COR-L47 (cell line): ENCODE measurements around the gene TFR2.
A peak's percentile ranks its signal among the peaks of the same experiment; 100 is the strongest.

Experiments used
- DNase-seq: peaks from one replicate; lab custom pipeline; 2025; lab: John Stamatoyannopoulos, UW

The TFR2 gene

GRCh38 chr7:100586266-100587025 lies 54.9 kb downstream of the TFR2 start, which contains the start of gene FBXO24:
Gene FBXO24 (plus strand): TSS chr7:100586328. CDS start chr7:100586626, 298 bp downstream.
- peak; percentile 99 for DNase-seq

- DNase-seq: peak; percentile 23
Observed at GRCh38 chr7:100585511-100586265, 55.7 kb downstream of the TFR2 start, which contains the start of gene LRCH4. Gene LRCH4 (minus strand): TSS chr7:100586129. CDS start chr7:100586100, 29 bp downstream.

DNA sequence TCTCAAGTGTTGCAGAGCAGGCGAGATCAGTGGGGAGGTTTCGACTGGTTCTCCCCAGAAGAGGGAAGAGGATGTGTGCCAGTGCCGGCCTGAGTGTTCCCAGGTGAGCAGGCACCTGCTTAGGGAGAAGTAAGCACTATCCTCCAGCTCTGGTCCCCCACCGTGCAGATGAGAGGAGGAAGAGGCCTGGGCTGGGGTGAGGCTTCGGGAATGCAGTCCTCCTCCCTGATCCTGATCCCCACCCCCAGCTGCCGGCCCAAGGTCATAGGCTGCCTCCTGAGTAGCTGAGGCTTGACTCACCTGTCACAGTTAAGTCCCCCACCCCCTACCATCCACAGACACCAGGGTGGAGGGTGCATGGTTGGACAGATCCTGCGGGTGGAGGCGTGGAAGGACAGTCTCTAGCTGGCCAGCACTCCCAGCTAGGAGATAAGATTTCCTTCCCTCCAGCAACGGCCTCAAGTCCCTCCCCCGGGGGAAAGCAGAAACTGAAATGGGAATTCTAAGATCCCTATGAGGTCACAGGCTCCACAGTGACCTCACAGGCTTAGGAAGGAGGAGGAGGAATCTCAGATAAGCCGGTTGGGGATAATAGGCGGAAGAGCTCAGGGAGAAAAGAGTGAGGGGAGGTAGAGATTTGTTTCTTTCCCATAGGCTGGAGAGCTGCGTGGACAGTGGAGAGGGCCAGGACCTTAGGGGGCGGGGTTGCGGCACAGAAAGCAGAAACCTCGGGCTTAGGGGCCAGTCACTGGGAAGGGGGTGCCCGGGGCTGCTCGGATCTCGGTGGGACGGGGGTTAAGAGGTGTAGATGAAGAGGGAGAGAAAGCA lies 56.5 kb downstream of the TFR2 start:
- DNase-seq: no peak

DNA sequence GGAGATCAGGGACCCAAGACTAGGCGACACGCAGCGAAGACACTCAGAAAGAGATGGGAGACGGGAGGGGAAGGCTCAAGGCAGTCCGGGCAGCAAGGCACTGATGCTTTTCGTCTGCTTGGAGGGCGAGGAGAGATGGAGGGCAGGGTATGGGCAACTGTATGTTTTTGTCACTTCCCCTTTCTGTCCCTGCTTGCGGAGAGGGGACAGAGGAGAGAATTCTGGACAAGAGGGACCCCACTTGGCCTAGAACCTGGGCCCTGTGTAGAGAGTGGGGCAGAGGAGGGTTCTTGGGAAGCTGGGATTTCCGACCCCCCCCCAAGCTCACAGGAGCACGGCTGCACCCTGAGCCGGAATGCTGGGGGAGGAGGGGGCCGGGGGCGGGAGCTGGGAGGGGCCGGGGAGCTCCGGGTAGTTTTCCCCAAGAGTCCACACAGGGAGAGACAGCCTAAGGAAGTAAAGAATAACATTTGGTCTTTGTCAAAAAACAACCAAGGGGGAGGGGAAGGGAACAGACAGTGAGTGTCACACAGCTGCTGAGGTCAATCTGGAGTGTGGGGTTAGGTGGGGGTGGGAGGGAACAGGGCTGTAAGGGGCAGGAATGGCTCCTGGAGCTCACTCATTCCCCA lies 57.2 kb downstream of the TFR2 start:
- DNase-seq: no peak

DNA sequence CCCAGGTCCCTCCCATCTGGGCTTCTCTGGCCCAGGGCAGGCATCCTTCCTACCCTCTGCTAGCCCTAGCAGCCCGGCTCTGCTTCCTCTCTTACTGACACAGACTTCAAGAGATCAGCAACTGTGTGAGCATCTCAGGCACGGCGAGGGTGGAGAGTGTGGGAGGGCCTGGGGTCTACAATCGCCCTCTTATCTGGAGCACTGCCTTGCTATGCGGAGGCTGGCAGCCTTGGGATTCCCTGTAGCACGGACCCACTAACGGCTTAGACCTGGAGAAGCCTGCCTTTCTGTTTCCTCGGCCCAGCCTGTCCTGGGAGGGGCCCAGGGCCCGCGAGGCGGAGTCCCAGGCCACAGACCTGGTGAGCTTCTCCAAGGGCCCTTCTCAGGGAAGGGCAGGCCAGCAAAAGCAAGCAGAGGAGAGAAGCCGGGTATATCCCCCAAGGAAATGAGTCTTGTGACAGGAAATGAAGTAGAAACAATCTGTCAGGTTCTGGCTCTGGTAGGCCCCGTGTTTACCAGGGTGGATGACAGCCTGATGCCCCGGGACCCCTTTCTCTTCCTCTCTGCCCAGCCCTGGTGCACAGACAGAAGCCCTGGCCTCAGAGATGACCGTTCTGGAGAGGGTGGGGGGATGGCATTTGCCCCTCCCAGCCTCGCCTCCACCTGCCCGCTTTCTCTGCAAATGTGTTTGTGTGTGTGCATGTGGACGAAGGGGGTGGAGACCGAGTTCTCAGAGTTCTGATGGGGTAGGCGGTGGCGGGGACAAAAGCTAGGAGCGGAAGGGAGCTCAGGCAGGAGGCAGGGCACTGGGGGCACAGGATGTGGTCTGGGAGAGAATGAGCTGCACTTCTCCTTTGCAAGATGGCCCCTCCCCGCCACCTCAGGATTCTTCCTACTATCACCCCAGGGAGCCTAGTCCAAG lies 58.0 kb downstream of the TFR2 start:
- no peak for DNase-seq

DNA sequence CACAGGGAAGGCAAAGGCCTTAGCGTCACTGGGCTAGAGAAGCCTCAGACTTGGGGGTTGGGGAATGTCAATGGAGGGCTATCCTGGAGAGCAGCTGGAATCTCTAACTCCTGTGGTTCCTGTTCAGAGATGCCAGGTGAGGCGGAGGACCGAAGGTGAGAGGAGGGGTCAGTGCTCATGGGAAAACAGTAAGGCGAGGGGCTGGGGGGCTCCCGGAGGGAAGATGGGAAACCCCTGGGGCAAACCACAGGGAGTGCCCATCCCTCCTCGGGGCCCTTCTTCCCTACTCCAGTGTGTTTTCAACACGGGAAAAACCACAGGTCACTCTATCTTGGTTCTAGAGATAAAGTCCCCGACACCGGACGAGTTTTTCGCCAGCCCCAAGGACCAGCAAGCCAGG lies 58.7 kb downstream of the TFR2 start:
- no peak for DNase-seq

DNA sequence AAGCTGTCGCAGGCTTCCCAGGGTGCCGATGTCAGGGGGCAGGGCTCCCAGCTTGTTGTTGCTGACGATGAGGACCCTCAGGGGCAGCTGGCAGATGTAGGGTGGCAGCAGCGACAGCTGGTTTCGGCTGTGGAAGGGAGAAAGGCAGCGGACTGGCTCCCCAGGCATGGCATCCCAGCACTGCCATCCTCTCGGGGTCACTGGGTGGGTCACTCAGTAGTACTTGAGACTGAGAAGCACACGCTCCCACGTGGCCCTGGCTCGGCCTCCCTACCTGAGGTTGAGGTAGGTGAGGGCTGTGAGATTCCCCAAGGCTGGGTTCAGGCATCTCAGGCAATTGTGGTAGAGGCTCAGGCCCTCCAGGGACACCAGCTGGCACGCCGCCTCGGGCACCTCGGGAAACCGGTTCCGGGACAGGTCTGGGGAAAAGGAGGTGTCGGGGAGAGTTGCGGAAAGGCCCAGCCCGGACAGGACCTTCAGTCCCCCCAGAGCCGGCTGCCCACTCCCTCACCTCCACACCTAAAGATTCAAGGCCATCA lies 59.2 kb downstream of the TFR2 start:
- DNase-seq: no peak

DNA sequence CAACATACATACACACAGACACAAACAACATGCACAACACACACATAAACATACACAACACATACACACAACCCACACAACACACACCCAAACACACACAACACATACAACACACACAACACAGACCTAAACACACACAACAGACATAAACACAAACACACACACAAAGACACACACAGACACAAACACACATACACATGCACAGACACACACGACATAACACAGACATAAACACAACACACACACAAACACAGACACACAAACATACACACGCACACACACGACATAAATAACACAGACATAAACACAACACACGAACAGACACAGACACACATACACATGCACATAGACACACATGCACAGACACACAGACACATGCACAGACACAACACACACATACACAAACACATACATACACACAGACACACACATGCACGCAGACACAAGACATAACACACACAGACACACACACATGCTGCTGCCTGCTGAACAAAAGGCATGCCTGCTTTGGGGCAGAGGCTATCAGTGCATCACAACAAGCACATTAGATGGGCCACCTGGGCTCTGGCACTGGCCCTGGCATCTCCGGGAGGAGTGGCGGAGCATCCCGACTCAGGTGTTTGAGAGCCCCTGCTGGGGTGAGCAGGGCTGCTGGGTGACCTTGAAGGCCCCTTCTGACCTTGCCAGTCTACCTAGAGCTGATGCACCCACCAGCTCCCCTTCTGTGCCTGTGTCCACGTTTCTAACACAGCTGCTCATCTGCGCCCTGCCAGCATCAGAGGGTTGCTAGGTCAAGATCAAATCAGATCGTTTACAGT lies 60.7 kb downstream of the TFR2 start:
- DNase-seq: no peak

DNA sequence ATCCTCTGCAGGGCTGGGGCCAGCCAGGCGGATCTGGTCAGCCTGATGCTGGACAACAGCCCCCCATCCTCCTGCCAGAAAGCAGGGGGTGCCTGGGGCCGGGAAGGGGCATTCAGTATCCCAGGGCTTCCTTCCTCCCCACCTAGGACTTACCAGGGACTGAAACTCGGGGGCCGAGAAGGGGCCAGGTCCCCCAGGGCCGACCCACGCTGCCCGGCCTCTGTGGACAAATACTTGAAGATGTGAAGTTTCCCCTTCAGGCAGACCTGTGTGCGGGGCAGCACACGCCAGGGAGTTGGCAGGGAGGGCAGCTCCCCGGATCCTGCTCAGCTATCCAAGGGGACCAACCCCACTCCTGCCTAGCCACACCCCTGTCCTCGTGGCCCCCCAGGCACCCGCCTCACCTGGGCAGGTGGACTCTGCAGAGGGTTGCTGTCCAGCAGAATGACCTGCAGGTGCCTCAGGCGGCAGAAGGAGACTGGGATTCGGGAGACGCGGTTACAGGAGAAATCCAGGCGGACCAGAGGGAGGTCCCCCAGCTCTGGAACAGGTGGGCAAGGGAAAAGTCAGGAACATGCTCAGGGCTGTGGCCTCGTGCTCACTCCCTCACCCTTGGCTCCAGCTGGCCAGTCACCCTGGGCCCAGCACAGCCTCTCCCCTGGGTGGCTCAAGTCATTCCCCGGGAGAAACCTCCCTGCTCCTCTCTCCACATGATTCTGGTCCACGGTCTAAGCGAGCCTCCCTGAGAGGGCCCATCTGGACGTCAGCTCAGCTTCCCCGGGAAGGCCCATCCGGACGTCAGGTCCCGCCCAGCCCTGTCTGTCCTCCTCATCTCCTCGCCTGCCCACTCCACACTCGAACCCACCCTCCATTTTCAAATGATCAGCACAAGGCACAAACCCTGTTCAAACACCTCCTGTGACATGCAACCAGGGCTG lies 62.8 kb downstream of the TFR2 start:
- DNase-seq: no peak

DNA sequence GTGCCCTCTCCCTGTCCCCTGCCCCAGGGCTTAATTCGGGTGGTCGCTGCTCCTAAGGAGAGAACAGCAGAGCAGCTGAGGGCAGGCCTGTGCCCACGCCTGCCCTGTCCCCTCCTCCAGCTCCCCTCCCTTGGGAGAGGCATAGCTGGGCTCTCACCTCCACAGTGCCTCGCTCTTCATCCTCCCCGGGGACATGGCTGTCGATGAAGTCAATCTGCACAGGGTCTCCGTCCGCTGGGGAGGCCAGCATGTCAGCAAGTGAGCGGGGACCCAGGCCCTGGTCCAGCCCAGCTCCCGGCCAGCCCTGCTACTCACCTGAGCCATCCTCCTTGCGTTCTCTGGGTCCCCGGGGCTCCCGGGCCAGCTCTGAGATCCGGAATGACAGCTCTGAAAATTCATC lies 63.8 kb downstream of the TFR2 start:
- DNase-seq: no peak

- no peak for DNase-seq
Observed at GRCh38 chr7:100577103-100577502, 64.2 kb downstream of the TFR2 start.

DNA sequence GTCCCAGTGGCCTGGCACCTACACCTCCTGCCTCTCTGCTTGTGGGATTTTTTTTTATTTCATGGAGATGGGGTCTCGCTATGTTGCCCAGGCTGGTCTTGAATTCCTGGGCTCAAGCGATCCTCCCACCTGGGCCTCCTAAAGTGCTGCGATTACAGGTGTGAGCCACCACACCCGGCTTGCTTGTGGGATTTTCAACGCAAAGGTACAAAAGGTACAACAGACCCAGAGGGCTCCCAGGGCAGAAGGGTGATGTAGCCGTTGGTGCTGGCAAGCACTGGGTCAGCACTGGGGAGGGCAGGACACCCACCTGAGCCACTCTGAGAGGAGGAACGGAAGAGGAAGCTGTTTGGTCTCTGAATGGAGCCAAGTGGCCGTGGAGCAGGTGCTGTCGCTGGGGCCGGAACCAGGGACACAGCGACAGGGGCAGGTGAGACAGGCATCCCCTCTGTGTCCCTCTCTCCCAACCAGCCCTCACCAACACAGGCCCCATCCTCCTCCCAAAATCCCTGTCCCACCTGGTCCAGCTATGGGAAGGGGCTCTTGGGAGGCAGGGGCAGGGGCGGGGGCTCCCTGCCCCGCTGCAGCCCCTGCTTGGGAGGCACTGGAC lies 64.9 kb downstream of the TFR2 start:
- no peak for DNase-seq

DNA sequence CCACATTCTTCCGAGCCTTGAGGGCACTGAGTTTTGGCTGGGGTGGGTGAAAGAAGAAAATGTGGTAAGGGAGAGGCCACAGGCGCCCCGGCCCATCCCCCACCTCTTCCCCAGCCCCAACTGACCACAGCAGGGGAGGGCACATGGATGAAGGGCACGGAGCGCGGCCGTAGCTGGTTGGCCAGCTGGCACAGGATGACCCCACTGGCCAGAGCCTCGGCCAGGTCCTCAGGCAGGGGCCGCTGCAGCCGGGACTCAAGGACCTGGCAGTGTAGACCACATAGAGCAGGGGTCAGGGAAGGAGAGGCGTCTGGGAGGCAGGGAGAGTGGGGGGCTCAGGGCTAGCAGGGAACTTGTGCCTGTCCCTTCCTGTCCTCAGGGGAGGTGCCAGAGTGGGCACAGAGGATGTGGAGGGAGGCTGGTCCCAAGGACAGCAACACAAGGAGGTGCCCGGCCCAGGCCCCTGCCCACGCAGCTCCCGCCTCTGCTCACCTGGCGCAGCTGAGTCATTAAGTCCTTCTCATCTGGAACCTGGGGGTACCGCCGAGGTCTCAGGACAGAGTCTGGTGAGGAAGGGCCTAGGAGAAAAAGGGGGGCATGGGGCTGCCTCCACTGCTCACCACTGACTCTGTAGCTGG lies 65.5 kb downstream of the TFR2 start:
- no peak for DNase-seq

- DNase-seq: no peak
Observed at GRCh38 chr7:100575206-100575631, 66.1 kb downstream of the TFR2 start.

DNA sequence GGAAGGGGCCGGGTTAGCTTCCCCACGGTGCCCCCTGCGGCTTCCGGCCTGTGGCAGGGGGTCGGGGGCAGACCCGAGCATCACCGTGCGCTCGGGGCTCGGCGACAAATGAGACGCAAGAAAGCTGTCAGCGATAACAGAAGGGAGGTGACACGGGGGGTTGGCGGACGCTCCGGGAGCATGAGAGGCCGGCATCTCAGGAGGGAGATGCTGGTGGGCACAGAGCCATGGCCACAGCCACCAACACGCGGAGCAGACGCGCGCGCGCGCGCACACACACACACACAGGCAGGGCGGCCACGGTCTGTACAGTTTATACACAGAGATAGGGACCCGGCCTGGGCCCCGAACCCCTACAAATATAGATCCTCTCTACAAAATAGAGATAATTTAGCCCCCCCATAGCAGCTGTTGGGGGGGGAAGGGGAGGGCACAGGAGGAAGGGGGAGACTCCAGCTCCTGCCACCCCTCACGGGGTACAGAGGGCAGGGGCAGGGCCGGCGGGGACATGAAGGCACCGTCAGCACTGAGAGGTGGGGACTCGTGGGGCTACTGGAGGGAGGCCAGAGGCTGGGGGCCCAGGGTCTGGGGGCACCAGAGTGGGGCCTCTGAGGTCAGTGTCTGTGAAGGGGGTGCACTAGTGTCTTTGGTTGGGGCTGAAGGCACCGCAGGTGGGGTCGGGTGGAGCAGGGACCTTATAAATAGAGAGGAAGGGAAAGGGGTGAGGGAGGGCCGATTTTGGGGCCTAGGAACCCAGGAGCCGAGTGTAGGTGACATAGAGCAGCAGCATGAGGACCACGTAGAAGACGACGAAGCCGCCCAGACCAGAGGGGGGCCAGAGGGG lies 66.8 kb downstream of the TFR2 start:
- no peak for DNase-seq

GRCh38 chr7:100573691-100574361 lies 67.5 kb downstream of the TFR2 start, which contains the start of gene SAP25:
Gene SAP25 (minus strand): TSS chr7:100573900. CDS start chr7:100573742, 158 bp downstream.
- DNase-seq: no peak
